GM12892 (cell line): ENCODE data around the gene KRT85.

ENCODE experiments used
- POLR2A ChIP-seq: IDR thresholded peaks from 2 replicates; pipeline ENCODE4 v1.6.1; 2011; ENCODE audit warnings: low read depth, low read length, control low read depth
- POLR2AphosphoS5 ChIP-seq: IDR thresholded peaks from 2 replicates; pipeline ENCODE4 v1.6.1; 2011; ENCODE audit warnings: low read depth, low read length, control low read depth
- TAF1 ChIP-seq: IDR thresholded peaks from 2 replicates; pipeline ENCODE4 v1.6.1; 2011; ENCODE audit warnings: low read depth, mild to moderate bottlenecking, control low read depth, low read length, borderline replicate concordance

- no peak for TF ChIP-seq POLR2AphosphoS5
- no peak for TF ChIP-seq POLR2A
- TF ChIP-seq TAF1: no peak
Measured at GRCh38 chr12:52344111-52344510, 23.2 kb downstream of the KRT85 start.
